NK-92 (cell line): ENCODE results near the gene CRK.
"Not testable (repeated sequence)": the region's sequence is repeated elsewhere in the genome, so short reads cannot be mapped to it uniquely, and the experiment has no call there.

Source experiments
- DNase-seq: peaks from one replicate; lab custom pipeline; 2025; ENCODE audit not compliant: unreplicated experiment; lab: John Stamatoyannopoulos, UW

The CRK gene

GRCh38 chr17:1467898-1468492 is 12.0 kb upstream of the CRK start:
- no peak for DNase-seq

DNA sequence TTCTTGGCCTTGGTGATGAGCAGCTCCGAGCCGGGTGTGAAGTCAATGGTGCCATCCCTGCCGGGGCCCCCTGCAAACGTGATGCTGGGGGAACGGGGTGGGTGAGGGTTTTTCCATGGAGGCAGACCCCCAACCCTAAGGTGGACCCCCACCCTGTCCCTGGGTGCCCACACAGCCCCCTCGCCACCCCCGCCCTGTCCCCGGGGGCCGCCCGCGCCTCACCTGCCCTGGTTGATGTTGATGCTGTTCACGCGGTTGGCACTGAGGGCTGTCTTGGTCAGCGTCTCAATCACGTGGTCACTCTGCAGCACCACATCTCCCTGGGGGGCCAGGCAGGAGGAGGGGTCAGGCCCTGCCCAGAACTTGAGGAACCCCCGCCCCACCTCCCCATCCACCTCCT is 11.2 kb upstream of the CRK start:
- DNase-seq = no peak

- DNase-seq = no peak
Measured at GRCh38 chr17:1464186-1464585, 8.2 kb upstream of the CRK start.

DNA sequence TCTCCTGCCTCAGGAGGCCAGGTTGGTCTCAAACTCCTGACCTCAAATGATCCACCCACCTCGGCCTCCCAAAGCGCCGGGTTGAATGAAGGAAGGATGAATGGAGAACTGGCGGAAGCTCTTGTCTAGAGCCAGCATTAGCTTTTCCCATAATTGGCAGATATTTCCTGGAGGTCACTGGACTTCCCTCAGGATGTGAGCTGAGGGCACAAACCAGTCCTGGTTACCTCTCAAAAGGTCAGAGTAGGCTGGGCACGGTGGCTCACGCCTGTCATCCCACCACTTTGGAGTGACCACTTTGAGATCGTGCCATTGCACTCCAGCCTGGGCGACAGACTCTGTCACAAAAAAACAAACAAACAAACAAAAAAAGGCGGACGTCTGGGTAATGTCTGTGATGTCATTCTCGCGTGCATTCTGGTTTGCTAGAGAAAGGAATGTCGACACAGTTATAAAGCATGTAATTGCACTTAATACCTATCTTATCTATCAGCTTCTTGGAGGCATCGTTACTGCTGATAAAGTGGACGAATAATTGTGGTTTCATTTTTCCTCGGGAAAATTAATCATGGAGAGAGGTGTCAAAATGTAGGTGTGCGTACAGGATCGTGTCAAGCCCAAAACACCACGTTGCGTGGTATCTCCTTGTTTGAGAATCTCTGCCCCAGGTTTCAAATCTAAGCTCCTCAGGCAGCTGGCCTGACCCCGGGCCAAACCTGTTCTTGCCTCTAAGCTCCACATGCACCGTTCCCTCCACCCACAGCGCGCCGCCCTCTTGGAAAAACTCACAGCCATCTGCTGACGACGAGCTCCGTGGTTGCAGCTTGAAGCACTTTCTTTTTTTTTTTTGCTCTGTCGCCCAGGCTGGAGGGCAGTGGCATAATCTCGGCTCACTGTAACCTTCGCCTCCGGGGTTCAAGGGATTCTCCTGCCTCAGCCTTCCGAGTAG is 6.4 kb upstream of the CRK start:
- DNase-seq = no peak

DNA sequence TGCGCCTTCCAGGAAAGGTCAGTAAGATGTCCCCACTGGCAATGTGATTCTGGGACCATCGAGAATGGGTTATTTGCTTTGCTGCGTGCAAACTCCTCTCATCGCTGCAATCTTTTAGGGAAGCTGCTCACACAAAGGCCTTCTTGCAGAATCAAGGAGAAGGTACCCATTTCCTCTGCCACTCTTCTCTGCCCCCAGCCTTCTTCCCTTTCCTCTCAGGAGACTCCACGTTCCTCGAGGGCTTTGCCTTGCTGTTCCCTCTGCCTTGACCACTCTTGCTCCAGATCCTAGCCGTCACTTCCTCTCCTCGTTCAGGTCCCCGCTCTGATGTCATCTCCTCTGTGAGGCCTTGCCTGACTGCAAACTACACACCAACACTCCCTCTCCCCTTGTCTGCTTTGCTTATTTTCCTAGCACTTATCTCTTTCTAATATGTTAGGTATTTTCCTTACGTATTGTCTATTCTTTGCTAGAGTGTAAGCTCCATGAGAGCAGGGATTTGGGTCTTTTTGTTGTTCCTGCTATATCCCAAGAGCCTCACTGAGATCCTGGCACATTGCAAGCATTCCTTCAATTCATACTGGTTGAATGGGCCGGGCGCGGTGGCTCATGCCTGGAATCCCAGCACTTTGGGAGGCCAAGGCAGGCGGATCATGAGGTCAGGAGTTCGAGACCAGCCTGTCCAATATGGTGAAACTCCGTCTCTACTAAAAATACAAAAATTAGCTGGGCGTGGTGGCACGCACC is 5.3 kb upstream of the CRK start:
- no peak for DNase-seq

GRCh38 chr17:1460233-1460632 is 4.2 kb upstream of the CRK start:
- DNase-seq = no peak

DNA sequence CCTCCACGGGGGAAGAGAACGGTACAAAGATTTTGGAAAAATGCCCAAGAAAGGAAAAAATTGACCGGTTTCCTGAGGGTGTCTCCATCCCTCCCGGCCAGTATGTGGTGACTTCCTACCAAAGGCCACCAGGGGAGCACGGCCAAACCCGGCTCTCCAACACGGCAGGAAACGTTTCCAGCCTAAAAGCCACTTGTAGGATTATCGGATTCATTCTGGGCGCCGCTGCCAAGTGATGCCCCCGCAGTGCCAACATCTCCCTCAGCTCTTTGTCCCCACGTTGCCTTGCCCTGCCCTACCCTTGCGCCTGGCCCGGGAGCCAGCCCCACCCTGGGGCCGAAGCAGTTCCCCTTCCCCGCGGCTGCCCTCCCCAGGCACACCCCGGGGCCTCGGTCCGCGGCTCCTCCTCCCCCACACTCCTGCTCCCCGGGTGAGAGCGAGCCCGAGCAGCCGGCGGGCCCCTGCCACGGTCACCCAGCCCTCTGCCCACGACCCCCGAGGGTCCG is 688 bp downstream of the CRK start:
- no peak for DNase-seq

DNA sequence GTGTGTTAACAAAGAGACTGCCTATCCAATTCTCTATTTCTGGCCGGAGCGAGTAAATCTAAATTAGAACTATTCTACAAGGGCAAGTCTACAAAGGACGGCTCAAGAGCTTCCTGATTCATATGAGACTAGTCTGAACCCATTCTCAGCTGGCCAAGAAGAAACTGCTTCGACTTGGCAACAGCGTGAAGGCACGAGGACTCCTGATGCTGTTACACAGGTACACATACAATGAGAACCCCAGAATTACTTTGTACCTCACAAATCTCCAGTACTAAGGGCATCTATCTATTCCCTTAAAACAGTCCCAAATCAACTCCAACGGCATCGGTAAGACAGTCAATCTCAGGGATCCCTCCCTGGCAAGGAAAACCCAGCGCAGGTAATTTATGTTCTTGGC is 1.5 kb downstream of the CRK start:
- no peak for DNase-seq

DNA sequence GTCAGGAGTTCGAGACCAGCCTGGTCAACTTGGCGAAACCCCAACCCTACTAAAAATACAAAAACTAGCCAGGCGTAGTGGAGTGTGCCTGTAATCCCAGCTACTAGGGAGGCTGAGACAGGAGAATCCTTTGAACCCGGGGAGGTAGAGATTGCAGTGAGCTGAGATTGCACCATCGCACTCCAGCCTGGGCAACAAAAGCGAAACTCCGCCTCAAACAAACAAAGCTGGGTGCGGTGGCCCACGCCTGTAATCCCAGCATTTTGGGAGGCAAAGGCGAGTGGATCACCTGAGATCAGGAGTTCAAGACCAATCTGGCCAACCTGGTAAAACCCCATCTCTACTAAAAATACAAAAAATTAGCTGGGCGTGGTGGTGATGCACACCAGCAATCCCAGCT is 2.3 kb downstream of the CRK start:
- not testable (repeated sequence) for DNase-seq

GRCh38 chr17:1452836-1453235 is 3.2 kb downstream of the CRK start:
- no peak for DNase-seq

DNA sequence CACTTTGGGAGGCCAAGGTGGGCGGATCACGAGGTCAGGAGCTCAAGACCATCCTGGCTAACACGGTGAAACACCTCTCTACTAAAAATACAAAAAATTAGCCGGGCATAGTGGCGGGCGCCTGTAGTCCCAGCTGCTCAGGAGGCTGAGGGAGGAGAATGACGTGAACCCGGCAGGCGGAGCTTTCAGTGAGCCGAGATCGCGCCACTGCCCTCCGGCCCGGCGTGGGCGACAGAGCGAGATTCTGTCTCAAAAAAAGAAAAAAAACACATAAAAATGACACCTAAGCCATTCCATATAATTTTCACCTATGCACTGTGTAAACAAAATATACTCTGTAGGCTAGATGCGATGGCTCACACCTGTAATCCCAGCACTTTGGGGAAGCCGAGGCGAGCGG is 5.8 kb downstream of the CRK start:
- not testable (repeated sequence) for DNase-seq

- DNase-seq = no peak
Measured at GRCh38 chr17:1449412-1449967, 6.5 kb downstream of the CRK start.

DNA sequence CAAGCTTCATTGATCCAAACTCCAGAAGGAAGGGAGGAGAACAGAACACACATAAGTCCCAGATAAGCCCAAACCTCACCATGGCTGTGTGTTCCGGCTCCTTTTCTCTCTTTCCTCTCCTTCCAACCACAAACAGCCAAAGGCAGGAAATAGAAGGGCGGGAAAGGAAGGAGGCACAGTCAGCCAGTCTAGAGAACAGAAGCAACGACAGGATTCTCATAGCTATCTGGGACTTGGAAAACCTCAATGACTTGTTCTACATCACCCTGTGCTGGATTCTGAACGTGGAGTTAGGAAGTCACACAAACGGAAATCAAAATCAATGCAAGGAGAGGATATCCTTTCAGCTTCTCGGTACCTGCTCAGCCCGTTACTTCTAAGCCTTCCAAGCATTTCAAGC is 9.0 kb downstream of the CRK start:
- no peak for DNase-seq

- DNase-seq = no peak
Measured at GRCh38 chr17:1446201-1446600, 9.8 kb downstream of the CRK start.

- not testable (repeated sequence) for DNase-seq
Measured at GRCh38 chr17:1445695-1446094, 10.3 kb downstream of the CRK start.

DNA sequence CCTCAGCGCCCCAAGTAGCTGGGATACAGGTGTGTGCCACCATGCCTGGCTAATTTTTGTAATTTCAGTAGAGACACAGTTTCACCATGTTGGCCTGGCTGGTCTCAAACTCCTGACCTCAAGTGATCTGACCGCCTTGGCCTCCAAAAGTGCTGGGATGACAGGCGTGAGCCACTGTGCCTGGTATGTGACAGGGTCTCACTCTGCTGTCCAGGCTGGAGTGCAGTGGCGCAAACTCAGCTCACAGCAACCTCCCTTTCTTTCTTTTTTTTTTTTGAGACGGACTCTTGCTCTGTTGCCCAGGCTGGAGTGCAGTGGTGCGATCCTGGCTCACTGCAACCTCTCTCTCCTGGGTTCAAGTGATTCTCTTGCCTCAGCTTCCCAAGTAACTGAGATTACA is 13.3 kb downstream of the CRK start:
- not testable (repeated sequence) for DNase-seq

- no peak for DNase-seq
Measured at GRCh38 chr17:1442187-1442586, 13.8 kb downstream of the CRK start.

- DNase-seq = no peak
Measured at GRCh38 chr17:1440921-1441320, 15.1 kb downstream of the CRK start.

DNA sequence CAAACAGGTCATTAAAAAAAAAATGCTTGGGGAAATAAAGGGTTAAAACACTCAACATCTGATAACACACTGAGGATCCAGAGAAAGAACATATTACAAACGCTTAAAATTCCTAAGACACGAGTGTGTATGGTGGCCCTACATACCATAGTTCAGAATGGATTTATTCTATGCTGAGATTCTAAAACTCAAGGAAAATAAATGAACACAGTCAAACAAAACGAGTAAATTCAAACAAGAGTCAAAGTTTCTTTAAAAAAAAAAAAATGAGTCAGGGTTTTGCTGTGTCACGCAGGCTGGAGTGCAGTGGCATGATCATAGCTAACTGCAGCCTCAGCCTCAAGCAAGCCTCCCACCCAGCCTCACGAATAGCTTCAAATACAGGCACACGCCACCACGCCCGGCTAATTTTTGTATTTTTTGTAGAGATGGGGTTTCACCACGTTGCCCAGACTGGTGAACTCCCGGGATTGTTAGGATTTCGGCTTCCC is 17.4 kb downstream of the CRK start:
- DNase-seq = no peak

- DNase-seq = no peak
Measured at GRCh38 chr17:1435326-1435725, 20.7 kb downstream of the CRK start.

GRCh38 chr17:1434150-1434549 is 21.9 kb downstream of the CRK start:
- DNase-seq = no peak
